GM20431 (cell line): Measurements from ENCODE around the gene NCAM1.

Experiments
- in situ Hi-C: fragments of 300-500 bp; cut with MseI, MboI; formaldehyde crosslinking; loops from one replicate; pipeline ENCODE4 v1.15.0; 2020; ENCODE audit warnings: low sequenced_read_pairs; ENCODE audit not compliant: unreplicated experiment

Gene NCAM1

DNA sequence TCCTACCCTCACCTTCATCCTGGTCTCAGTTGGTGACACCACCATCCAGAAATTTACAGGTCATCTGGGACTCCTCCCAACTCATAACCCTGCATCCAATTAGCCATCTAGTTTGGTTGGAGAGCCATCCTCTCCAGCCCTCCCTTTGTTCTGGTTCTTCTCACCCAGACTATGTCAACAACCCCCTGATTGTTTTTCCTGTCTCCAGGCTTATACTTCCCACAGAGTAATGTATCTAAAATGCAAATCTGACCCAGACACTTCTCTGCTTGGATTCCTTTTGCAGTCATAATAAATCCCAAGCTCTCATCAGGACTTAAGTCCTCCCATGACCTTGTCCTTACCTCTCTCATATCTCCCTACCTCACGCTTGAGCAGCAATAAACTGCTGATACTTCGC is 356.1 kb downstream of the NCAM1 start:
- in situ Hi-C loops = loop anchor here (25.0 kb wide), 1 partner anchor 445 kb away; the partner anchor contains the start of gene ZW10

DNA sequence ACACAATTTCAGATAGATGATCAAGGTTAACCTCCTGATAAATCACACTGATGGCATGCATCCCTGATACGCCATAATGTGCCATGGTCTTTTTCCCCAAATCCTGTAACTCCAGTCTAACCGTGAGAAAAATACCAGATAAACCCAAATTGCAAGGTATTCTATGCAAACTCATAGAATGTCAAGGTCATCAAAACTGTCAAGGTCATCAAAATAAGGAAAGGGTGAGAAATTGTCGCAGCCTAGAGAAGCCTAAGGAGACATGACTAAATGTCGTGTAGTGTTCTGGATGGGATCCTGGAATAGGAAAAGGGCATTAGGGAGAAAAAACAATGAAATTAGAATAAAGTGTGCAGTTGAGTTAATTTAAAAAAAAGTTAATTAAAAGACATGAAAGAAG is 357.9 kb downstream of the NCAM1 start:
- in situ Hi-C loops = loop anchor here (25.0 kb wide), 1 partner anchor 443 kb away; the partner anchor contains the start of gene ZW10

DNA sequence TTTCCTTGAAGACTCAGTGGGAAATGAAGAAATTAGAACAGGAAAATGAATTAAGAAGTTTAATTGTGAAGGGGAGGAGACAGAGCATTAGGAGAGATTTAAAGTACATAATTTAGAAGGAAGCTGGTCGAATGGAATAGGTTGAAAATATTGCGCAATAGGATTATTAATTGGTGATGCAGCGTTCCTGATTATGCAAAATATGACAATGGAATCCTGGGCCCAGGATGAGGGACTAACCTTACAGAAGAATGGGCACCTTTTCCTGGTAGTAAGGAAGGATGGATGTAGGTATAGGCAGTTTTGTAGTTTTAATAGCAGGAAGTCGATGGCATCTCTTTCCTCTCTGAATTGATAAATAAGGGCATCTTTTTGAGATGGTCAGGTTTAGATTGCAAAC is 360.9 kb downstream of the NCAM1 start:
- in situ Hi-C loops = loop anchor here (25.0 kb wide), 1 partner anchor 440 kb away; the partner anchor contains the start of gene ZW10

DNA sequence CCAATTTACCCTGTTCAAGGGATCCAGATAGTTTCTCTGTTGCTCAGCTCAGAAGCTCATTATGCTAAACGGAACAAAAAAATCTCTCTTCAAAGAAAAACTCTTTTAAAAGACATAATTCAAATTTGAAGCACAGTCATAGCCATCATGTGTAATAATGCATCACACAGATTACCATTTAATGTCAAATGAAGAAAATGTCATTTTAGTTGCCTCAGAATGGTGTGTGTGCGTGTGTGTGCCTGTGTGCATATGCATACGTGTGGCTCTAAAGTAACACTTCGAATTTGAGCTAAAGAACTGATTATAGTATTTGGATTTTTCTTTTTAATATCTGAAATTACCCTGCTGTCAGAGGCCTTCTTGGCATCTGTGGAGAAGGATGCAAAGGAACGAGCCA is 363.0 kb downstream of the NCAM1 start:
- in situ Hi-C loops = loop anchor here (25.0 kb wide), 1 partner anchor 438 kb away; the partner anchor contains the start of gene ZW10
